GM12878 (cell line): ENCODE measurements around the gene SEMA6C. TPM values are rescaled to one million over a fixed set of nuclear protein-coding genes. Genes with fewer than 3 reads are reported as not detected.

Experiments
- ATAC-seq: fragments of 200-7000 bp; cut with Tn5 transposase; 3 replicates; pipeline ENCODE4 v1.9.1; 2020; ENCODE audit warnings: mild to moderate bottlenecking, moderate library complexity
- BruUV-seq: library from RNA; stranded (reverse); fragments of 400-500 nt; replicated peaks from 2 replicates; lab custom pipeline; 2021; lab: Mats Ljungman, UMichigan
- CTCF ChIA-PET: fragments of 300-600 bp; sonication (Branson Sonifier 250); formaldehyde crosslinking; extraction: SDS; loops from one replicate; lab custom pipeline; 2021; ENCODE audit warnings: inconsistent platforms; lab: Yijun Ruan, JAX
- POLR2A ChIA-PET: fragments of 350-600 bp; formaldehyde crosslinking; extraction: SDS; loops from one replicate; lab custom pipeline; 2021; ENCODE audit warnings: inconsistent platforms; lab: Charles Lee
- RAD21 ChIA-PET: fragments of 300-600 bp; sonication (Branson Sonifier 250); formaldehyde crosslinking; loops from one replicate; lab custom pipeline; 2023; ENCODE audit warnings: antibody characterized with exemption; ENCODE audit not compliant: unreplicated experiment; lab: Charles Lee
- SMC1A ChIA-PET: fragments of 300-600 bp; sonication (Branson Sonifier 250); formaldehyde crosslinking; loops from one replicate; lab custom pipeline; 2023; ENCODE audit not compliant: unreplicated experiment, uncharacterized antibody; lab: Charles Lee
- DNase-seq: peaks from one replicate; pipeline ENCODE4 v3.0.0-alpha.2; 2011; ENCODE audit warnings: low read depth, low spot score
- FAIRE-seq: peaks from 3 replicates; lab custom pipeline; 2011; peaks lifted over from hg19 to GRCh38; lab: Jason Lieb, UNC
- H2AFZ ChIP-seq: 2 replicates; pipeline ENCODE4 v1.6.0; 2011; ENCODE audit warnings: low read depth, low read length, control low read depth; ENCODE audit not compliant: control insufficient read depth
- H3K27ac ChIP-seq: 2 replicates; pipeline ENCODE4 v1.5.1; 2011; ENCODE audit warnings: control low read depth; ENCODE audit not compliant: control insufficient read depth, insufficient read depth
- H3K27me3 ChIP-seq, 2 experiments: replicated peaks in 1 of 2; 2 replicates each; pipeline versions ENCODE4 v1.6.0 to v1.6.1; 2011; ENCODE audit warnings: low read length in 1 of 2; ENCODE audit not compliant: control insufficient read depth in 2 of 2, insufficient read depth in 2 of 2
- H3K36me3 ChIP-seq, 2 experiments: 2 replicates each; pipeline ENCODE4 v1.5.1; 2011; ENCODE audit warnings: low read length in 1 of 2; ENCODE audit not compliant: control insufficient read depth in 2 of 2, insufficient read depth in 2 of 2
- H3K4me1 ChIP-seq: 2 replicates; pipeline ENCODE4 v1.6.1; 2011; ENCODE audit warnings: mild to moderate bottlenecking, low read length, moderate library complexity, mixed read lengths; ENCODE audit not compliant: control insufficient read depth, insufficient read depth
- H3K4me2 ChIP-seq: 2 replicates; pipeline ENCODE4 v1.6.0; 2011; ENCODE audit warnings: control low read depth; ENCODE audit not compliant: control insufficient read depth, insufficient read depth
- H3K4me3 ChIP-seq: fragments of 200-600 bp; sonication (generic); 2 replicates; pipeline ENCODE4 v1.5.1; 2016
- H3K79me2 ChIP-seq: 2 replicates; pipeline ENCODE4 v1.6.0; 2011; ENCODE audit warnings: low read length; ENCODE audit not compliant: control insufficient read depth, insufficient read depth
- H3K9ac ChIP-seq: 2 replicates; pipeline ENCODE4 v1.8.0; 2011; ENCODE audit warnings: low read length, control low read depth, mixed read lengths; ENCODE audit not compliant: control insufficient read depth, insufficient read depth
- H3K9me3 ChIP-seq: replicated peaks from 3 replicates; pipeline ENCODE4 v1.5.1; 2011; ENCODE audit warnings: mild to moderate bottlenecking, low read length; ENCODE audit not compliant: control insufficient read depth, insufficient read depth
- H4K20me1 ChIP-seq: 2 replicates; pipeline ENCODE4 v1.6.0; 2011; ENCODE audit not compliant: control insufficient read depth, insufficient read depth
- ATF3 ChIP-seq: IDR thresholded peaks from 2 replicates; pipeline ENCODE4 v1.6.1; 2011; ENCODE audit warnings: low read depth, mild to moderate bottlenecking, low read length, moderate library complexity, borderline replicate concordance; ENCODE audit errors: extremely low read depth
- CHD1 ChIP-seq: IDR thresholded peaks from 2 replicates; pipeline ENCODE4 v1.6.1; 2012; ENCODE audit warnings: low read depth, low read length, improper control_type of control experiment
- CTCF ChIP-seq, 3 experiments: IDR thresholded peaks in 2 of 3; conservative IDR thresholded peaks in 1 of 3; 2 replicates each; pipeline ENCODE4 v1.5.1; 2011; ENCODE audit warnings: low read depth in 3 of 3, low read length in 3 of 3, mild to moderate bottlenecking in 3 of 3, control low read depth in 2 of 3, moderate library complexity in 2 of 3, inconsistent platforms in 1 of 3, mixed read lengths in 1 of 3; ENCODE audit not compliant: control insufficient read depth in 2 of 3, insufficient read depth in 1 of 3; ENCODE audit errors: extremely low read depth in 1 of 3
- KDM1A ChIP-seq: fragments of 200-600 bp; sonication (generic); IDR thresholded peaks from 2 replicates; pipeline ENCODE4 v1.6.1; 2016; ENCODE audit warnings: borderline replicate concordance
- MXI1 ChIP-seq: fragments of 150-350 bp; IDR thresholded peaks from 2 replicates; pipeline ENCODE4 v1.6.1; 2011; ENCODE audit warnings: low read depth, mild to moderate bottlenecking, inconsistent platforms, low read length, improper control_type of control experiment
- MYC ChIP-seq: IDR thresholded peaks from 2 replicates; pipeline ENCODE4 v1.6.1; 2011; ENCODE audit warnings: mild to moderate bottlenecking, low read length, moderate library complexity, inconsistent platforms; ENCODE audit not compliant: insufficient read depth, insufficient replicate concordance, insufficient read length, severe bottlenecking
- PAX8 ChIP-seq: fragments of 450-650 bp; IDR thresholded peaks from 2 replicates; pipeline ENCODE4 v1.6.1; 2017; ENCODE audit warnings: mild to moderate bottlenecking, moderate library complexity
- SIN3A ChIP-seq: IDR thresholded peaks from 2 replicates; pipeline ENCODE4 v1.6.1; 2012; ENCODE audit warnings: low read depth, low read length, improper control_type of control experiment
- SPI1 ChIP-seq: IDR thresholded peaks from 2 replicates; pipeline ENCODE4 v1.6.1; 2011; ENCODE audit warnings: low read depth, mild to moderate bottlenecking, low read length, moderate library complexity, borderline replicate concordance; ENCODE audit not compliant: insufficient read depth
- TCF12 ChIP-seq: IDR thresholded peaks from 2 replicates; pipeline ENCODE4 v1.6.1; 2011; ENCODE audit warnings: low read depth, mild to moderate bottlenecking, low read length
- WRNIP1 ChIP-seq: IDR thresholded peaks from 2 replicates; pipeline ENCODE4 v1.6.1; 2011; ENCODE audit warnings: low read depth, low read length, improper control_type of control experiment, borderline replicate concordance
- ZSCAN29 ChIP-seq: fragments of 450-650 bp; IDR thresholded peaks from 2 replicates; pipeline ENCODE4 v1.6.1; 2017; ENCODE audit warnings: mild to moderate bottlenecking, moderate library complexity
- WGBS: methylation state at CpG from one replicate; pipeline ENCODE4 v1.1.6; 2016; ENCODE audit warnings: low lambda C conversion rate; ENCODE audit not compliant: insufficient replicate concordance, insufficient coverage; ENCODE audit errors: missing lambda C conversion rate; 5-methylcytosine and 5-hydroxymethylcytosine counted together
- in situ Hi-C: fragments of 300-500 bp; cut with MboI; formaldehyde crosslinking; loops from 9 replicates; pipeline ENCODE4 v1.14.3; 2018; ENCODE audit warnings: mixed read lengths
- intact Hi-C: fragments of 100-400 bp; cut with micrococcal nuclease; formaldehyde crosslinking; loops from one replicate; pipeline ENCODE4 v1.14.2; 2022; ENCODE audit not compliant: unreplicated experiment
- polyA plus RNA-seq, 11 experiments: library from polyadenylated mRNA; depleted of rRNA in 4 of 11; unstranded in 6 of 11; stranded (reverse) in 5 of 11; fragments of >200 nt; fragmentation: Nextera tagmentation in 4 of 11; fragmentation: Illumina TruSeq in 1 of 11; extraction: Ambion mirVana in 4 of 11; extraction: Trizol in 1 of 11; gene quantifications; 1 replicate in 1 of 11; 2 replicates in 10 of 11; pipeline versions ENCODE4 v1.2.1 to v1.2.3, GENCODE V29; 2011 to 2016; ENCODE audit warnings: inconsistent platforms in 2 of 11, missing spikeins in 2 of 11, low read depth in 1 of 11
- total RNA-seq, 4 experiments: library from RNA; depleted of rRNA in 3 of 4; stranded (reverse); fragments of >200 nt in 3 of 4; fragmentation: Illumina TruSeq in 1 of 4; extraction: Trizol in 1 of 4; gene quantifications; 2 replicates each; pipeline versions ENCODE4 v1.2.1 to v1.2.3, GENCODE V29; 2013 to 2021

Gene SEMA6C
- total and polyA plus RNA-seq, 10 of the 15 experiments (the other 5 are each of a cell fraction or from before 2014, with no cell fraction given), result 0.13 to 2.2 (median 0.29) TPM; not detected in 1

- Histone ChIP-seq H3K9ac (no peak overlapping the region), H3K79me2 (no peaks in the 10 kb centered on the region), H2AFZ (no peak overlapping the region), H3K36me3 (no peaks in the 10 kb centered on the region), H3K27ac (no peak overlapping the region), H3K4me3 (no peak overlapping the region), H3K4me1 (no peaks in the 10 kb centered on the region; the same call in 1 of the 2 replicates), H3K9me3 (no peaks in the 10 kb centered on the region), H3K27me3 (peaks cover 0 to 8% of the 10 kb centered on the region in 2 experiments), H3K4me2 (no peak overlapping the region), H4K20me1 (no peaks in the 10 kb centered on the region; the same call in 1 of the 2 replicates)
- intact Hi-C loops, result no loop called here
- POLR2A ChIA-PET, result interaction anchor here (0.6 kb wide), 1 partner anchor 52 kb away, joined by 4 read pairs; no protein-coding TSS in a partner anchor
- SMC1A ChIA-PET, result interaction anchor here (1.3 kb wide), 1 partner anchor 43 kb away, joined by 3 read pairs; no protein-coding TSS in a partner anchor
- in situ Hi-C loops, result no loop called here
- CTCF ChIA-PET, result interaction anchor here (0.6 to 3.2 kb wide), 3 partner anchors 11 to 97 kb away, joined by 4 to 16 read pairs (median 6); no protein-coding TSS in a partner anchor
- 31% methylated on average over 7 of the region's 7 CpGs for WGBS
- DNase-seq (no peak), FAIRE-seq (no peak), ATAC-seq (no peak)
- BruUV-seq, result no TSS peak
- RAD21 ChIA-PET, result interaction anchor here (2.7 kb wide), 1 partner anchor 12 kb away, joined by 13 read pairs; no protein-coding TSS in a partner anchor
- TF ChIP-seq ZSCAN29 (no peak), TCF12 (no peak), KDM1A (no peak), SPI1 (no peak), MYC (no peak), SIN3A (no peak), PAX8 (no peak), ATF3 (no peak), WRNIP1 (no peak), CTCF (IDR thresholded peaks at IDR 0.05 in 2 of 3, conservative IDR thresholded peaks at IDR 0.05 in 1 of 3; ENCODE audit: control insufficient read depth in 2 of 3, extremely low read depth in 1 of 3, insufficient read depth in 1 of 3, low read depth in 3 of 3, low read length in 3 of 3) (no peak), MXI1 (no peak), CHD1 (no peak)
These were observed 3.4 kb downstream of the SEMA6C start for GRCh38 chr1:151143057-151143435.
